Measurements from ENCODE around the gene NADK2.
A peak's percentile ranks its signal among the peaks of the same experiment; 100 is the strongest.
"Not testable (repeated sequence)": the region's sequence is repeated elsewhere in the genome, so short reads cannot be mapped to it uniquely, and the experiment has no call there.

NADK2 gene

DNA sequence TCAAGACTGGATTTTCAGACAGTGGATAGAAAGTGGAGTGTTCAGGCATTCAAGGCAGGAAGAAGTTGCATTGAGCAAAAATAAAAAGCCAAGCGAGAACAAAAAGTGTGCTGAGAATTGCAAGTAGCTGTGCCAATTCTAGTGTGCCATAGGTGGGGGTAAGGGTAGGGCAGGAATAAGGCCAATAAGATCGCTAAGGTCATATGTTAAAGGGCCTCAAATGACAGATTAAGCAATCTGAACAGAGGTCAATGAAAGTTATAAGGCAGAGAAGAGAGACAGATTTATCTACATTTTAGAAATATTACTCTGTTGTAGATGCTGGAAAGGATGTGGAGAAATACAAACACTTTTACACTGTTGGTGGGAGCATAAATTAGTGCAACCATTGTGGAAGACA, 36.4 kb downstream of the NADK2 start:
- no peak for DNase-seq

DNA sequence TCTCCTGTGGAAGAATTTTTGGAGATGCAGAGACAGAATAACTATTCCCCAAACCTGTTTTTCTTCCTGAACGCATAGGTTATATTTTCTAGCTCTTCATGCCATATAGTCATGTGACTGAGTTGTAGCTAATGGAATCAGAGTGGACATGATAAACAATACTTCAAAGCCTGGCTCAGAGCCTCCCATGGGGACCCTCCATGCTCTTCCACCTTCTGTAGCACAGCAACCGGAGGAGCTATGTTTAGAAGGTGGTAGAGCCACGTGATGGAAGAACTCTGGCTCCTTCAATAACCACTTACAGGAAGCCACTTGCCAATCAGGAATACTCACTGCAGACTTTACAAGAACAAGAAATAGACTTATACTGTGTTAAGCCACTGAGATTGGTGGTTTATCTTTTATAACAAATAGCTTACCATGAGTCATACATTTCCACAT, 39.2 kb downstream of the NADK2 start:
- DNase-seq: no peak

DNA sequence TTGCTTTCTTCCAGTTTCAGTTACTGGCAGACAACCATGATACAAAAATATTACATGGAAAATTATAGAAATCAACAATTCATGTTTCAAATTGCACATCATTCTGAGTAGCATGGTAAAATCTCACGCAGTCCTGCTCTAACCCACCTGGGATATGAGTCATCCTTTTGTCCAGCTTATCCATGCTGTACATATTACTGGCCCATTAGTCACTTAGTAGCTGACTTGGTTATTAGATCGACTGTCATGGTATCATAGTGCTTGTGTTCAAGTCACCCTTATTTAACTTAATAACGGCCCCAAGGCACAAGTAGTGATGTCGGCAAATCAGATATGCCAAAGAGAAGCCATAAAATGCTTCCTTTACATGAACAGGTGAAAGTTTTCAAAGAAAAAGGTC, 41.2 kb downstream of the NADK2 start:
- DNase-seq: no peak

DNA sequence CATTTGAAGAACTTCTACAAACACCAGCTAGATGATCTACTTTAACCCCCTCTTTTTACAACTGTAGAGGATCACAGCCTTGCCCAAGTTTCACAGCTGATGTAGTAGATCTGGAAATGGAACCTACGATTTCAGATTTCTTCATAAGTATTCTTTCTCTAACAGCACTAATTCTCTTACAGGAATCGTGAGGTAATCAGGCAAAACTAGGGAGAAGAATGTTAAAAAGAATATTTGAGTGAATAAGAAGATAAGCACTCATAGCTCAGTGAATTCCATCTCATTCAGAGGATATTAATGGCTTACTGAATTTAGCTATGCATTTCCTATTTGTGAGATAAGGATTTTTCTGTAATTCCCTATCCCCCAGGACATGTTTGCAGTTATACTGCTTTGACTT, 42.1 kb downstream of the NADK2 start:
- DNase-seq: no peak

DNA sequence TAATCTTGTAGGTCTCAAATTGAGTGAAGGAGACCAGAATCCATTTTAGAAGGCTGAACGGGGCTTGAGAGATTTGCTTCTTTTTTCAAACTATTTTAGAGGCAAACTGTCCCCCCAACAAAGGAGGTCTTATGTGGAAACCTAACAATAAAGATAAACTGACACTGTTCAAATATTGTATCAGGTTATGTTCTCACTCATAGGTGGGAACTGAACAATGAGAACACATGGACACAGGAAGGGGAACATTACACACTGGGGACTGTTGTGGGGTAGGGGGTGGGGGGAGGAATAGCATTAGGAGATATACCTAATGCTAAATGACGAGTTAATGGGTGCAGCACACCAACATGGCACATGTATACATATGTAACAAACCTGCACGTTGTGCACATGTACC, 42.9 kb downstream of the NADK2 start:
- DNase-seq: not testable (repeated sequence)

DNA sequence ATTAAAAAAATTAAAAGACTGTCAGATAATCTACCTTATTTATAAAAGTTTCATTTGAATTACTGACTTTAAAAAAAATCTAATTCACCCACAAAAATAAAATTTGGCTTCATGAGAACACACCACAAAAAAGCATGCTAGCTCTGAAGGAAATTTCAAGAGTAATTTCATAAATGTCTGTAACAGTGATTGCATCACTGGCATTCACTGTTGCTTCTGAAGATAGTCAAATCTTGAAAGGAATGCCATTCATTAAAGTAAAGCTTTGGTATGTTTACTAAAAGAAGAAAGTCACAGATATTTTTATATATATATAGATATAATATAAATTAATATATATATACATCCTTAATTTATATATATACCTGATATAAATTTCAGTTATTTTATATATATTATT, 43.4 kb downstream of the NADK2 start:
- no peak for DNase-seq

DNA sequence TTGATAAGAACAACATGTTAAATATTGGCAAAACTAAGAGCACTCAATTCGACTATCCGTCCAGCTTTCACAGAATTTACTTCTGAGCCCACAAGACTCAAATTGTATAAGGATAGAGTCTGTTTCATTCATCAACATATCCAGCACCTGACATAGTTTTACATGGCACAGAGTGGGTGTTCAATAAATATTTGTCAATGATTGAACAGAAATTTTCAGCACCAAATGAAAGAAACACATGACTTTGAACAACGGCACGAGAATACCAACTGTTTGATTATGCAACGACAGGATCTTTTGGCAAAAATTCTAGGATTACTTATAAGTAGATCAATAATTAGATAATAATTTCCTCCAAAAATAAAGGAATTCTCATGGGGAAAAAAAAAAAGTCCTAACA, 48.0 kb downstream of the NADK2 start:
- no peak for DNase-seq

DNA sequence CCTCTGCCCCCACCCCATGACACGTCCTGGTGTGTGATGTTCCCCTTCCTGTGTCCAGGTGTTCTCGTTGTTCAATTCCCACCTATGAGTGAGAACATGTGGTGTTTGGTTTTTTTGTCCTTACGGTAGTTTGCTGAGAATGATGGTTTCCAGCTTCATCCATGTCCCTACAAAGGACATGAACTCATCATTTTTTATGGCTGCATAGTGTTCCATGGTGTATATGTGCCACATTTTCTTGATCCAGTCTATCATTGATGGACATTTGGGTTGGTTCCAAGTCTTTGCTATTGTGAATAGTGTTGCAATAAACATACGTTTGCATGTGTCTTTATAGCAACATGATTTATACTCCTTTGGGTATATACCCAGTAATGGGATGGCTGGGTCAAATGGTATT, 57.3 kb downstream of the NADK2 start:
- DNase-seq: not testable (repeated sequence)

DNA sequence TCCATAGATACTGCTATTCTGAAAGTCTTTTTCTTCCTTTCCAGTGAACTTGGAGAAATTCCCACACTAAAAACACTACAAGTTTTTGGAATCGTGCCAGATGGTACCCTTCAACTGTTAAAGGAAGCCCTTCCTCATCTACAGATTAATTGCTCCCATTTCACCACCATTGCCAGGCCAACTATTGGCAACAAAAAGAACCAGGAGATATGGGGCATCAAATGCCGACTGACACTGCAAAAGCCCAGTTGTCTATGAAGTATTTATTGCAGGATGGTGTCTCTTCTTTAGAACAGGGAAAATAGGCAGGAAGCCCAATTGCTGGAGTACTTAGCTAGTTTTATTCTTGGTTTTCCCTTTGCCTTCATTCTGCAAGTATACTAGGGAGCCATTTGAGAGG, 60.0 kb downstream of the NADK2 start:
- no peak for DNase-seq

DNA sequence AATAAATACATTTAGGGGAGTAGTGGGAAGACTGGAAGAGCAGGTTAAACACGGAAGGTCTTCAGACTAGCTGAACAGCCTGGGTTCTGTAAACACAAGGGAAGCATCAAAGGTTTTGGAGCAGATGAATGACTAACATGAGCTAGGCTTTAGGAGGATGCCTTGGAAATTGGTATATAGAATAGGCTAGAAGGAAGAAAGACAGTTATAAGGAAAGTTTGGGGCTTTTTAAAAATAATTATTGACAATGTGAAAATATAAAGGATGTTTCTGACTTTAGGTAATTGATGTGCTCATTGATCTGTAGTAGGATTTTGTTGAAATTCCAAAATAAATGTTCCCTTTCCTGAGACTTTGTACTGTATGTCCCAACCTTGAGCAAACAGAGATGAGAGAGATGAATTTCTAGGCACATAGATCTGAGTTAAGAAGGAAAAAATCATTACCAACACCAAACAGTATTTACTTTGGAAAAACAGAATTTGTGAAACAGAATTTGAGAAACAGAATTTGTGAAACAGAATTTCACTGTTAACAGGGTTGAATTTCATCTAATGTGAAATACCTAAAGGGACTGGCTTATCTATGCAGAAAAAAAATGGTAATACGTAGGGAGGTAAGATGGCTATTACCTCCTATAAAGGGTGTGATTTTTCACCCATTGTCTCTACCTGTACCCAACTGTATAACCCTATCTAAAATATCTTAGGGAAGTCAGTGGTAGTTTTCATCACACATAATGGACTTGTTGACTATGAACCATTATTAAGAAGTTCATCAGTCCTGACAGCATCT, 61.0 kb downstream of the NADK2 start:
- DNase-seq: no peak

DNA sequence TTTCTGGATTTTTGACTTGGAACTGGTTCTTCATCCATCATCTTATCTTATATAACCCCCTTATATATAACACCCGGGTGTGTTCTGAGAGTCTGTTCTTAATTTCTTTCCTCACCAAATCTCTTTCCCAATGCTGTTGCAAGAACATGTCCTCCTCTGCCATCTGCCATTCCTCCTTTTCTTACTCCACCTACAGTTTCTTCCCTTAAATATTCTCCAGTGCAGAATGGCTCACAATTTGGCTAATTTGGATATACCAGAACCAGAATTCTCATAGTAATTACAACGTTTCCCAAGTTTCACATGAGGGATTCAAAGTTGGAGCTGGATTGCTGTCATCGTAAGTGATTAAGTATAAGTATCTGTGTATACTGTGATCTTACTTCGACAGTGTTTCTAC, 61.8 kb downstream of the NADK2 start:
- DNase-seq: no peak

DNA sequence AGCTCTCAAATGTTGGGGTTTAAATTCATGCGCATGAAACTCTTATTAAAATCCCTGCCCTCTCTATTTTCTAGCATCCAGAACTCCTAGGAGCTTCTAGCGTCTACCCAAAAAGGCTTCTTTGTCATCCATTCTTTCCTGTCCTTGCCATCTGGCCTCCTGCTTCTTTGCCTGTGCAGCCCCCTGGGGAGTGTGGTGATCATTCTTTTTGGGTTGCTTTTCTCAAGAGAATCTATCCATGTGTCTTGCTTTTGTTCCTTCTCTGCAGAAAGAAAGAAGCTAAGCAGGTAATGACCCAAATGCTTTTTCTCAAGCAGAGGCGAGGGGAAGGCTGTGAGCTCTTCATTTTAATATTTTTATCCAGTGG, 63.2 kb downstream of the NADK2 start:
- DNase-seq: no peak

DNA sequence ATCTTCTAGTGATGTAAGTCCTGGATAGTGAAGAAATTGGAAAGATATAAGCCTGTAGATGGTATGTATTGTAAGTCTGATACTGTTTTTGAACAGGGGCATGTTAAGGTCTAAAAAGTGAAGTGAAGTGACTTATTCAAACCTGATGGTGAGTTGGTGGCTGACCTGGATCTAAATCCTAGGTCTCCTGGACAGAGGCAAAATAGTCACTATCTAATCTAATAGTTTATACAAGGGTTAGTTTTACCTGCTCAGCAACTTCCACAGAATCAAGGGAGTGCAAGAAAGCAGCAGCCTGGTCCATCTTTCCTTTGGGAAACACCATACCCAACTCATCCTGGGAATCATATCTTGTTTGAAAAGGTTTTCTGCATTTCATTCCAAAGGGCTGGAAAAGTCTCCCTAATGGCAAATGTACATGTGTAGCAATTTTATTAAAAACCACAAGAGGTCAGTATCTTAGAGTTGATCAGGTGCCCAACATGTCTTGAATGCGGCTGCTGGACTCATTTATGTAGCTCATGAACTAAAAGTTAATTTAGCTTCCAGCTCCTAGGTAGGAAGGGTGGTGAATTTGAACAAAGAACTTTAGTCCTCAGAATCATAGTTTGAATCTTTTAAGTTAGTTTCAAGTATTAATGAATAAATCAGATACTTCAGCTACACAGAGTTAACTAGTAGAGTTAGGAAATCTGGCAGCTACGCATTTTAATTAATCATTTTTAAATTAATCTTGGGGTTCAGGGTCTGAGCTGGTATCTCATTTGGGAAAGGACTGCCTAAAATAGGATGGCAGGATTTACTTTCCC, 63.8 kb downstream of the NADK2 start:
- DNase-seq: peak; percentile 17

DNA sequence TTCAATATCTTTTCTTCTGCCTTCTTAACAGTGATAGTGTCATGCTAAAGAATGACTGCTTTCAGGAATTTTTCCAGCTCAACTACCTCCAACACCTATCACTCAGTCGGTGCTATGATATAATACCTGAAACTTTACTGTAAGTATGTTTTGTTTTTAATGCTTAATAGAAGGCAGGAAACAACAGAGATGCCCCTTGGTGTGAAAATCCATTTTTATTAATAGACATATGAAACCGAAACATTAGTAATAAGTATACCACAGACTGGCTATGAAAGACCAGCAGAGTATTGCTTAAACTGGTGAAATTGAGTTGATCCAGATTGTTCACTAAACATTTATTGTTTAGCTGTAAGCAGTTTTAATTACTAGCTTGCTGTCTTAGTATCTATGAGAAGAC, 64.6 kb downstream of the NADK2 start:
- DNase-seq: no peak

DNA sequence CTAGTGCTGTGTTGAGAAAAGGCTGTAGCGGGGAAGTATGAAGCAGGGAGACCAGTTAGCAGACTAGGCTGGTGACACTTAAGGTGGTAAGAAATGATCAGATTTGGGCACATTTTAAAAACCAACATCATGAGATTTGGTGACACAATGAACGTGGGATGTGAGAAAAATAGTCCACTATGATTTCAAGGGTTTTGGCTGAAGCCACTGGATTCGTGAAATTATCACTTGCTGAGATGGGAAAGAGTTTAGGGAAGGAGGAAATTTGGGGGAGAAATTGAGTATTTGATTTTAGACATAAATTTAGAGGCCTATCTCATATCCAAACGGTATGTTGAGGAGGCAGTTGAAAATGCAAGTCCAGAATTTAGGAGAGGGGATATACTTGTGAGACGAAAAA, 66.7 kb downstream of the NADK2 start:
- DNase-seq: no peak

DNA sequence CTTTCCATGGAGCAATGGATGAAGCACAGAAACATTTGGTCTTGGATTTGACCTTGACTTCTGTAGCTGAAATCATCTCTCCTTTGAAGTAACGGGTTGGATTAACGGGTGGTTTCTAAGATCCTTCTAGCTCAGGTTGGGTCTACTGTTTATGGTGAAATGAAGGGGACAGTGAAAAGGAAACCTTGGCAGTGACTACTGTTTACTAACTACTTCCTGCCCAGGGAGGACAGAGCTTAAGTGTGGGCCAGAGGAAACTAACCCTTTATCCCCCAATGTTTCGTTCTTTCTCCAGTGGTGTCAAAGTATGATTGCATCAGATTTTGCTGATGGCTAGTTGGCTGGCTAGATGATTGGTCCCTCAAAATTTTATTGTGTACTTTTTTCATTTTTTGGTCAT, 67.6 kb downstream of the NADK2 start:
- DNase-seq: no peak

DNA sequence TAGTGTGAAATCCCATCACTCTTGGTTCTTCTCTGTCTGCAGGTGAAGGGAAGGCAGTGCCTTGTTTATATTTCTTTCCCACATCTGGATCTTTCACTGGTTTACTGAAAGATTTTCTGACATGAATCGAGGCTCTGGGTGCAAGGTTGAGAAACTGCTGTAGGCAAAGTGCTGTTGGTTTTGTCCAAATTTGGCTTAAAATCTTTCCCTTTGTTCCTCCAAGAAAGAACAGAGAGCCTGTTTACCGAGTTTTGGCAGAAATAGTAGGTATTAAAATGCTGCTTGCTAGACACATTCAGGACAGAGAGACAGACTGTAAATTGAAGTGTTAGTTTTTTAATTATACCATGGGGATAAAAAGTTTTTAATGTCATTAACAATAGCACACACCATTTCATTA, 68.3 kb downstream of the NADK2 start:
- DNase-seq: no peak

DNA sequence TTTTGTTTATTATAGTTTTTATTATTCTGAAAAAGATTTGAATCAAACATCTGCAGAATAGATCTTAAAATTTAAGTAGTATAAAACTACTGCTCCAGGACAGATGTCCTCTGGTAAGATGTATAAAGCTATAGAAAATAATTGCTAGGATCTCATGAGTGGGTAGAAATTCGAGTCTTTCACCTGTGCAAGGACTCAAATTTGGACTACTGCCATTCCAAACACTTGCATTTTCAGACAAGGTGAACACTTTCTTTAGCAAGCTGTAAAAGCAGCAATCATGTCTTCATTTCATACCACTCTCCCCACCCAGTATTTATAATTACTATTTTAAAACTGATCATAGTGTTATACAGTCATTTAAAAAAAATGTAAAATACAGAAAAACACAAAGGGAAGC, 69.1 kb downstream of the NADK2 start:
- DNase-seq: no peak

DNA sequence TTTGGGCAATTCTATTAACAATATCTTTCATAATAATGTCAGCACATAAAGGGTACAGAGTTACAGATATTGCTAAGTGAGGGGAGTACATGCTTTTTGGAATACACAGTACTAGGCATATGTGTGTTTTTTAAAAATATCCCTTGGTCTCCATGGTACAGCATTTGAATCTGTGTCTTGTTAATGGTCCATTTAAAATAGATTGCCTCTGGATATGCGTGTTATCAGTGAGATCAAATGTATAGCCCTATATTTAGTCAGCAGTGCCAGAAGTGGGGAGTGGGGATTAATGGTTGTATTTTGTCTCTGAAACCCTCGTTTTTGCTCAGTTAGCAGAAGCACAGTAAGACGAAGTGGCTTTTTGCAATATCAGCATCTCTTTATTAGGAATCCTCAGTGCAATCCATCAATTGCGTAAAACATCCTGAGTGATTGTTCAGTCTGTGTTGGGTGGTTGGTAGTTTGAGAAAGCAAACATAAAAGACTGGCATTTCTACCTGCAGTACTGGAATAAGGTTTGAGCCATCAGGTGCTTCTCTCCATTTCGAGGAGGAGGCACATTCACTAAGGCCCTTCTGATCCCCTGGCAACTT, 70.8 kb downstream of the NADK2 start:
- DNase-seq: no peak

DNA sequence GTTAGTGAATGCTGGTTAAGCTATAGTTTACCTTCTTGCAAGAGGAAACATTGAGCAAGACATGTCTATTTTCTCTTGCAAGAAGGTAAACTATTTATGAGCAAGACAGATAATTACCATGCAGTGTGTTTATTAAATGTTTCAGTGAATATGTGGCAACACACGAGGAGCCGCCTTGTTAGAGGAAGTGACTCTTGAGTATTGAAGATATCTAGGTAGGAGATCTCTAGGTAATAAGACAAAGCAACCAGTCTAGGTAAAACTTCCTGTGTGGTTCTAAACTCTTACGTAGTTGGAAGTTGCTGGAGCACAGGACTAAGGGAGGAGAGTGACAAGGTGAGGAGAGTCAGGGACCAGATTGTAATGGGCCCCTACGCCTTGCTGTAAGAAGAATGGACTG, 73.0 kb downstream of the NADK2 start:
- no peak for DNase-seq

DNA sequence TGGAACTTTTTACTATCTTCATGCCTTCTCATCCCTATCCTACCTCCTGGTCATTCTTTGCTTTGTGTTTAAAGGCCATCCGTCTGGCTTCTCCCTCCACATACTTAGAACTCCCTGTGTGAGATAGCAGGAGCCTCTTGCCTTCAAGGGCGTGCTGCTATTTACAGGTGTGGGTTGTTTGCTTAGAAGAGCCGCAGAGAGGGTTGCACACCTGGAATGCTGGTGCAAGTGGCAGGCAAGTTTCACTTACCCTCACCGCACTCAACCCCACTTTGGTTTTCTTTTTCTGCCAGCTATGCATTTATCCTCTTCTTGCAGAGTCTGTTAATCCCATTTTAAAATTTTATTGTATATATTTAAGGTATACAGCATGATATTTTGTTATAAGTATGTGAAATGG, 77.3 kb downstream of the NADK2 start:
- DNase-seq: no peak

DNA sequence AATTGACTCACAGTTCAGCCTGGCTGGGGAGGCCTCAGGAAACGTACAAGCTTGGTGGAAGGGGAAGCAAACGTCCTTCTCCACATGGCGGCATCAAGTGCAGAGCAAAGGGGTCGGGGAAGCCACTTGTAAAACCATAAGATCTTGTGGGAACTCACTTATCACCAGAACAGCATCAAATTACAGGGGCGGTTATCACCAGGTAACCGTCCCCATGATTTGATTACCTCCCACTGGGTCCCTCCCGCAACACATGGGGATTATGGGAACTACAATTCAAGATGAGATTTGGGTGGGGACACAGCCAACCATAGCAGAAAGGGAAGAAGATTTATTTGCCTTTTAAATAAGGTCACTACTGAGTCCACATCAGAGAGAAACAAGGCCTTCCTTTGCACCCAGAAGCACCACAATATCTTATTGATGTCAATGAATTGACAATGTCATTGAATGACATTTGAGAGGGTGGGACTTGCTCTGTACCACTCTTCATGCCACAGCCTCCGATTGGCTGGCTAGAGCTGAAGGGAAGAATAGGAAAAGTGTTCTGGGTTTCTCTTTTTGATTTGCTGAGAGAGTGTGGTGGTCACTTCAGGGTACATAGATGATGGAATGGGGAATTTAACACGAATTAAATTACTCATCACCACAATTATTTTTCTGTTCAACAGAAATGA, 78.8 kb downstream of the NADK2 start:
- DNase-seq: no peak

DNA sequence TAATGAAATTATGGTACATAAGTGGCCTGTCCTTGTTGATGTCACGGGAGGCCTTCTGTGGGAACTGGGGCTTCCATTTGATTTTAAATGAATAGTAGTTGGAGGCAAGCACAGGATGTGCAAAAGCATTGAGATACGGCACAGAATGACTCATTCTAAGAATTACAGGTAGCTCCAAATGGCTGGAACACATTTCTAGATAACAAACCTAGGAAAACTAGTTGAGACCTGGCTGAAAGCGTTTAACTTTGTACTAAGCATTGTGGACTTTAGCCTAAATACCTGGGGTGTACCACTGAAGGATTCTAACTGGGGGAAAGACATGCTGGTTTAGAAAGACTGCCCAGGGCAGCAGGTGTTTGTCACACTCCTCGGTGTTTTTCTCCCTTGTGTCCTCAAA, 80.4 kb downstream of the NADK2 start:
- DNase-seq: no peak

DNA sequence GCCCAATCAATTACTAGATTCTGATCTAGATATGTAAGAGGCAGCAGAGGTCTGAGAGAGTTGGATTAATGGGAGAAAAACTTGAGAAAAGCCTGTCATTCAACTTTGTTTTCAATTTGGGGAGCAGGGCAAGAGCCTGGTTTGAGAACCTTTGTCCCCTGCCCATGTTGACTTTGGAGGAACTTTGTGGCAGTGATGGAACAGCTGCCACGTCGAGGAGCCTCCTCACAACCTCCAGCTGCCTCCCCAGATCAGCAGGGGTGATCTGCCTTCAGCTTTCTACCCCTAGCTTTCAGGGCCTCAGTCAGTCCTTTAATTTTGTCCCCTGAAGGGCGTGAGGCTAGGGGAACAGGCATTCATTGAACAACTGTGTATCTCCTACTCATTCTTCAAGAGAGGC, 81.1 kb downstream of the NADK2 start:
- no peak for DNase-seq

All from NCI-H774 (cell line).